Inflammatory macrophage treated with lipopolysaccharide for 1 hour (primary cell): ENCODE results near the gene SIRT1.
"Not testable (repeated sequence)": the region's sequence is repeated elsewhere in the genome, so short reads cannot be mapped to it uniquely, and the experiment has no call there.

Experiments
- DNase-seq, 2 donors: peaks; one replicate each; pipeline ENCODE4 v3.0.0-alpha.2; 2020 to 2022

The SIRT1 gene

GRCh38 chr10:67884313-67884841, at the start of gene SIRT1:
Gene SIRT1 (plus strand): TSS chr10:67884656. CDS start chr10:67884722, 66 bp downstream.
- peak; percentile 87 to 97 for DNase-seq

DNA sequence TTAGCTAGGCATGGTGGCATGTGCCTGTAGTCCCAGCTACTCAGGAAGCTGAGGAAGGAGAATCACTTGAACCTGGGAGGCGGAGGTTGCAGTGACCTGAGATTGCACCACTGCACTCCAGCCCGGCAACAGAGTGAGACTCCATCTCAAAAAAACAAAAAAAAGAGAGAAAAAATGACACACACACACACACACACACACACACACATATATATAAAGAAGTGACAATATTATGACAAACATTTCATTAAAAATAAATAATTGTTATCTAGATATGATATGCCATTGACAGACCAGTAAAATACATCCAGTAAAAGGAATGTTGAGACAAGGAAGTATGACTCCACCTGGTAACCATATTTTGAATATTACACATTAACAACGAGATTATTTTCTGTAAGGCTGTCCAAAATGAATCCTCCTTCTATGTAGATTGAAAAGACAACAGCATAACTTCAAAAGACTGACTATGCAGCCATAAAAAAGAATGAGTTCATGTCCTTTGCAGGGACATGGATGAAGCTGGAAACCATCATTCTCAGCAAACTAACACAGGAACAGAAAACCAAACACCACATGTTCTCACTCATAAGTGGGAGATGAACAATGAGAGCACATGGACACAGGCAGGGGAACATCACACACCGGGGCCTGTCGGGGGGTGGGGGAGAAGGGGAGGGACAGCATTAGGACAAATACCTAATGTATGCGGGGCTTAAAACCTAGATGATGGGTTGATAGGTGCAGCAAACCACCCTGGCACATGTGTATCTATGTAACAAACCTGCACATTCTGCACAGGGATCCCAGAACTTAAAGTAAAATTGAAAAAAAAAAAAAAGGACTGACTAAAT, 48.7 kb upstream of the SIRT1 start:
- not testable (repeated sequence) for DNase-seq

GRCh38 chr10:67836488-67836887, 48.0 kb upstream of the SIRT1 start:
- no peak for DNase-seq

GRCh38 chr10:67836972-67837371, 47.5 kb upstream of the SIRT1 start:
- DNase-seq = no peak

GRCh38 chr10:67837541-67838314, 46.7 kb upstream of the SIRT1 start, which contains the start of gene DNAJC12:
Gene DNAJC12 (minus strand): TSS chr10:67838188. CDS start chr10:67838011, 177 bp downstream.
- peak; percentile 48 to 57 for DNase-seq

DNA sequence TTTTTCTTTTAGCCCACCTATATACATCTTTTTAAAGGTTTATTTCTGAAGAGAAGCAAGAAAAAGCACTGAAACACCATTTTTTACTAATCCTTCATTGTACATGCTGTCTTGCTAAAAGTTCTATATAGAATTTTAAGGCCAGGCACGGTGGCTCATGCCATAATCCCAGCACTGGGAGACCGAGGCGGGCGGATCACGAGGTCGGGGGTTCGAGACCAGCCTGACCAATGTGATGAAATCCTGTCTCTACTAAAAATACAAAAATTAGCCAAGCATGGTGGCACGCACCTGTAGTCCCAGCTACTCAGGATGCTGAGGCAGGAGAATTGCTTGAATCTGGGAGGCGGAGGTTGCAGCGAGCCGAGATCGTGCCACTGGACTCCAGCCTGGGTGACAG, 44.9 kb upstream of the SIRT1 start:
- not testable (repeated sequence) for DNase-seq

DNA sequence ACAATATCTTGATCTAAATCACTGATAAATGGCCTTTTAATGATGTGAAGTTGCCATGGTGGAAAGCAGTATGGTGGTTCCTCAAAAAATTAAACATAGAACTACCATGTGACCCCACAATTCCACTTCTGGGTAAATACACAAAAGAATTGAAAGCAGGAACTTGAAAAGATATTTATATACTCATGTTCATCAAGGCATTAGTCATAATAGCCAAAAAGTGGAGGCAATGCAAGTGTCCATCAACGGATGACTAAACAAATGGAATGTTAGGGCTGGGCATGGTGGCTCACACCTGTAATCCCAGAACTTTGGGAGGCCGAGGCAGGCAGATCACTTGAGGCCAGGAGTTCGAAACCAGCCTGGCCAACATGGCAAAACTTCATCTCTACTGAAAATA, 44.5 kb upstream of the SIRT1 start:
- DNase-seq = peak; percentile 31 to 72

GRCh38 chr10:67841737-67842136, 42.7 kb upstream of the SIRT1 start:
- DNase-seq = no peak

DNA sequence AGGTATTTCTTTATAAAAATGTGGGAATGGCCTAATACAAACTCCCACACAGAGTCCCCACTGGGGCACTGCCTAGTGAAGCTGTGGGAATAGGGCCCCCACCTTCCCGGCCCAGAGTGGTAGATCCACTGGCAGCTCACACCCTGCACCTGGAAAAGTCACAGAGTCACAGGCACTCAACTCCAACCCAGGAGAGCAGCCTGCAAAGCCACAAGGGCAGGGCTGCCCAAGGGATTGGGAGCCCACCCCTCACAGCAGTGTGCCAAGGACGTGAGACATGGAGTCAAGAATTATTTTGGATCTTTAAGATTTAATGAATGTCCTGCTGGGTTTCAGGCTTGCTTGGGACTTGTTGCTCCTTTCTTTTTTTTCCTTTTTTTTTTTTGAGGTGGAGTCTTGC, 41.2 kb upstream of the SIRT1 start:
- no peak for DNase-seq

- DNase-seq = peak; percentile 93 to 96
Observed at GRCh38 chr10:67849331-67850011, 35.0 kb upstream of the SIRT1 start.

DNA sequence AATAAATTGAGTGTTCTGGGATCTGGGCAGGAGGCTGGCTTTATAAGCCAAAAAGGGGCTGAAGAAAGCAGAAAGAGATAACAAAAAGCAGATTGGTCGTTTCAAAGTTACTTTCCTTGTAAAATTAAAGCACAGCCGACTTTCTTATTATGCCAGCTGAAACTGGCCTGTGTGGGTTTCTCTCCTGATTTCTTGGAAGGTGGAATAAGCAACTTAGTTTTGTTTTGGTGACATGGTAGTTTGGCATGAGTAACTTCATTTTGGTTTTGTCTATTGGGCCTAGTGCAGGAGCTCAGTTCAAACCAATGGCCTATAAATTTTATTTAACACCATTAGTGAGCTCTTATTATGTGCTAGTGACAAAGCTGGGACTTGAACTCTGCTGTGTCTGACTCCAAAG, 33.3 kb upstream of the SIRT1 start:
- DNase-seq = no peak

DNA sequence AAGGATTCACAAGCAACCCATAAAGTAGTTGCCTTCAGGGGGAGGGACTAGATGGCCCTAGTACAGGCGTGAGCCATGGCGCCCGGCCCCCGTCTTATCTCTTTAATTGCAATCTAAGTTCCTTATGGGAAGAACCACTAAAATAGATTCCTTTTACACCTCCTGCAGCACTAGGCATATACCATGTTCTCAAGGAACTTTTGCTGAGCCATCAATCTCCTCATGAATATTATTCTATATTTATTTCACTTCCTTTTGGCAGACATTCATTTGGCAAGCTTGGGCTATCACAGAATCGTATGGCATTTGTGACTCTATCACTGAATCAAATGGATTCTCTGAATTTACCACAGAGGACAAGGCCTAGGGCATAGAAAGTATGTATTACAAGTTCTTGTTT, 31.7 kb upstream of the SIRT1 start:
- DNase-seq = no peak

DNA sequence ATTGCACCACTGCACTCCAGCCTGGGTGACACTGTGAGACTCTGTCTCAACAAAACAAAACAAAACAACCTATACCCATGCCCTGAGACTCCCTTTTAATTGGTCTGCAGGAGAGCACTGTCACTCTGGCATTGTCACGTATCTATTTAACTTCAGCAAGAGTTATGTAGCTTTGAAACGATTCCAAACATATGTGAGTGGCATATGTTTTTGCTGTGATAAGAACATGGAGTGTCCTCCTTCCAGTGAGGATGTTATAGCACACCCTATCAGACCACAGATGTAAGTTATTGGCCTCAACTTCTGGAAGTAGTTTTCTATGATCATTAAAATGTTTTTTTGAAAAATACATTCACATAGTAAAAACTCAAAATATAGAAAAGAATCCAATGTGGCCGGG, 30.9 kb upstream of the SIRT1 start:
- DNase-seq = no peak

- no peak for DNase-seq
Observed at GRCh38 chr10:67858971-67859370, 25.5 kb upstream of the SIRT1 start.

DNA sequence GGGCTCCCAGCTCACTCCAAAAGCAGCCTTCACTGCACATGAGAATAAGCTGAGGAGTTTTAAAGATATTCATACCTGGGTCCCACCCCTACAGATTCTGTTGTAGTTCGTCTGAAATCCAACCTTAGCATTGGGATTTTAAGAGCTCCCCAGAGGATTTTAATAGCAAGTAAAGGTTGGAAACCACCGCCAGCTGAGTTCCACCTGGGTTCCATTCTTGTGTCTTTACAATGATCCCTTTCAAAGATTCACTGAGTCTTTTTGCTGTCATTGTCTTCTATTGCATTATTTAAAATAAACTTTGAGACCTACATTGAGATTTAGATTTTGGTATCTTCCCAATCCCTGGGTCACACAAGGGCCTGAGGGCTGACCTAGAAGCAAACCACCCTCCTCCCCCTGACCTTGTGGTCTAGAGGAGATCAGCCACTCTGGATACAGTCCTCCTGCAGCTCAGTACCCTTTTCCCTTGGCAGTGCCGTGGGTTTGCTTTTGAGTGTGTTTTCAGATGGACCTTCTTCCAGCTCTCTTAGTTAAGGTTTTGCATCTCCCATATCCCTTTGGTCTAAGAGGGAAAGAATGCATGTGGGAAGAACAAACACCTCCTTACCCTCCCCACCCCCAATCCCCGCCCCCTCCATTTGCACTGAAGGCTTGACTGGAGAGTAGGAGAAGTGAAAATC, 22.6 kb upstream of the SIRT1 start:
- DNase-seq = no peak

DNA sequence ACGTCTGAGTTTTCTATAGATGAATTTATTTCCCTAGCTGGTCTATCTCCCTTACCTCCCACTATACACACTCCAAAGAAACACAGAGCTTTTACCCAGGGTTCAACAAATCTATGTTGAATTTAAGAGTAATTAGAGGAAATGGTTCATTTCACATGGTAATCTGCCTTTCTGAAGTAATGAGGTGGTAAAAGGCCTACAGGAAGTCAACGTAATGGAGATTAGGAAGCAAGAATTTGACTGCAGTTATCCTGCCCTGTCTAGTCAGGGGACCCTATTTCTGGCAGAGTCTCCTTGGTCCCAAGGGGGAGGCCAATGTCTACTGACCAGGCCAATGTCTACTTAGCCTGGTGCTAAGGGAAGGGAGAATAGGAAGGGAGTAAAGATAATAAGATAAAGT, 21.4 kb upstream of the SIRT1 start:
- no peak for DNase-seq

- peak; percentile 24 to 27 for DNase-seq
Observed at GRCh38 chr10:67864607-67865371, 19.7 kb upstream of the SIRT1 start.

GRCh38 chr10:67868132-67868531, 16.3 kb upstream of the SIRT1 start:
- DNase-seq = no peak

GRCh38 chr10:67869996-67870395, 14.5 kb upstream of the SIRT1 start:
- no peak for DNase-seq

DNA sequence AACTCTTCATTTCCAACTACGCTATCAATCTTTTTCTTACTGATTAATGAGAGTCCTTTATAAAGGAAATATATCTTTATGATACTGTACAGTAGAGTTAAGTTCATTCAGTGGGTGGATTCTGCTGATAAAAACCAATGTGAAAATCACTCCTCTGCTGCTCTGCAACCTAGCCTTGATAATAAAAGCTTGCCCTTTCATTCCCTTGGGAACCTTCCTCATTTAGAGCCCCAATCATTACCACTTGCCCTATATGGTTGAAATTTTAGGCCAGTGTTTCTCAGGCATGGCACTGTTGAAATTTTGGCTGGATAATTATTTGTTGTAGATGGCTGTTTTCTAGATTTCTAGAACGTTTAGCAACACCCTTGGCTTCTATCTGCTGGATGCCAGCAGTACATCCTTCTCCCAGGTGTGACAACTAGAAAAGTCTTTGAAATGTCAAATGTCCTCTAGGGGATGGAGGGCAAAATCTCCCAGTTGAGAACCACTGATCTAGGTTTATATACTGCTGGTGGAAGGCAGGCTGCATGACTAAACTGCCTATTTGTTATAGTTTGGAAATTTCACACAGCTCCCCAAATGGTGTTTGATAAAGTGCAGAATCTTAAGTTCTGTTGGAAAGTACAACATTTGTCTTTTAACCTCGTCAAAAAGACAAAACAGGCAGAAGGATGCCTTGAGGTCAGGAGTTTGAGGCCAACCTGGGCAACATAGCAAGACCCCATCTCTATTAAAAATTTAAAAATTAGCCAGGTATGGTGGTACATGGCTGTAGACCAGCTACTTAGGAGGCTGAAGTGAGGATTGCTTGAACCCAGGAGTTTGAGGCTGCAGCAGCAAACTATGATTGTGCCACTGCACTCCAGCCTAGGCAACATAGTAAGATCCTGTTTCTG, 8.9 kb upstream of the SIRT1 start:
- DNase-seq = no peak

DNA sequence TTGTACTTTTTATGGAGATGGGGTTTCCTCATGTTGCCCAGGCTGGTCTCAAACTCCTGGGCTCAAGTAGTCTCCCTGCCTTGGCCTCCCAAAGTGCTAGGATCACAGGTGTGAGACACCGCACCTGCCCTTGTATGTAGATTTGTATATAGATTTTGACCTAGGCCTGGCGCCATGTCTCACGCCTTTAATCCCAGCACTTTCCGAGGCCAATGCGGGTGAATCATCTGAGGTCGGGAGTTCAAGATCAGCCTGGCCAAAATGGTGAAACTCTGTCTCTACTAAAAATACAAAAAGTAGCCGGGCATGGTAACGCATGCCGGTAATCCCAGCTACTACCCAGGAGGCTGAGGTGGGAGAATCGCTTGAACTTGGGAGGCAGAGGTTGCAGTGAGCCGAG, 7.0 kb upstream of the SIRT1 start:
- DNase-seq = not testable (repeated sequence)
